Ascending aorta (tissue), 2 donors: Measurements from ENCODE around the gene NKIRAS1. TPM values are rescaled to one million over a fixed set of nuclear protein-coding genes. Genes with fewer than 3 reads are reported as not detected.
"Not testable (repeated sequence)": the region's sequence is repeated elsewhere in the genome, so short reads cannot be mapped to it uniquely, and the experiment has no call there.

Experiments
- DNase-seq, 2 donors: peaks; one replicate each; pipeline ENCODE4 v3.0.0-alpha.2; 2019; ENCODE audit warnings: low spot score in 2 of 2
- H3K27ac ChIP-seq, 2 donors: fragments of 200-600 bp; sonication (generic); one replicate each; pipeline ENCODE4 v1.5.1; 2016 to 2017; ENCODE audit warnings: mild to moderate bottlenecking in 1 of 2
- H3K27me3 ChIP-seq: fragments of 200-600 bp; sonication (generic); one replicate; pipeline ENCODE4 v1.5.1; 2017
- H3K36me3 ChIP-seq, 2 donors: fragments of 200-600 bp; sonication (generic); one replicate each; pipeline ENCODE4 v1.5.1; 2016
- H3K4me1 ChIP-seq, 2 donors: fragments of 200-600 bp; sonication (generic); one replicate each; pipeline ENCODE4 v1.5.1; 2016 to 2017; ENCODE audit warnings: mild to moderate bottlenecking in 1 of 2
- H3K4me3 ChIP-seq, 2 donors: fragments of 200-600 bp; sonication (generic); one replicate each; pipeline ENCODE4 v1.5.1; 2016 to 2017; ENCODE audit warnings: mild to moderate bottlenecking in 1 of 2
- H3K9me3 ChIP-seq, 2 donors: fragments of 200-600 bp; sonication (generic); one replicate each; pipeline ENCODE4 v1.5.1; 2016
- intact Hi-C: fragments of 100-400 bp; cut with DNase I; formaldehyde crosslinking; loops from one replicate; pipeline ENCODE4 v1.15.1; 2023
- total RNA-seq: library from RNA; depleted of rRNA; stranded (reverse); fragments of >200 nt; gene quantifications from one replicate; pipeline ENCODE4 v1.1.0, GENCODE V29; 2016
- TF ChIP-seq, protein P1 (sequence below), 3 experiments: fragments of 200-600 bp in 2 of 3; fragments of 450-650 bp in 1 of 3; sonication (generic) in 2 of 3; IDR thresholded peaks; one replicate each; pipeline ENCODE4 v1.5.1; 2016 to 2019; ENCODE audit warnings: antibody characterized with exemption in 3 of 3, mild to moderate bottlenecking in 1 of 3, moderate library complexity in 1 of 3

NKIRAS1 gene
- total RNA-seq, 1 donor from 2014 or later, result 8.7 TPM

- no peaks in the 10 kb centered on the region for H3K27me3 ChIP-seq
- intact Hi-C loops, result no loop called here
- peaks cover 8 to 28% of the 10 kb centered on the region in 2 donors for H3K36me3 ChIP-seq
- TF ChIP-seq, protein P1, sequence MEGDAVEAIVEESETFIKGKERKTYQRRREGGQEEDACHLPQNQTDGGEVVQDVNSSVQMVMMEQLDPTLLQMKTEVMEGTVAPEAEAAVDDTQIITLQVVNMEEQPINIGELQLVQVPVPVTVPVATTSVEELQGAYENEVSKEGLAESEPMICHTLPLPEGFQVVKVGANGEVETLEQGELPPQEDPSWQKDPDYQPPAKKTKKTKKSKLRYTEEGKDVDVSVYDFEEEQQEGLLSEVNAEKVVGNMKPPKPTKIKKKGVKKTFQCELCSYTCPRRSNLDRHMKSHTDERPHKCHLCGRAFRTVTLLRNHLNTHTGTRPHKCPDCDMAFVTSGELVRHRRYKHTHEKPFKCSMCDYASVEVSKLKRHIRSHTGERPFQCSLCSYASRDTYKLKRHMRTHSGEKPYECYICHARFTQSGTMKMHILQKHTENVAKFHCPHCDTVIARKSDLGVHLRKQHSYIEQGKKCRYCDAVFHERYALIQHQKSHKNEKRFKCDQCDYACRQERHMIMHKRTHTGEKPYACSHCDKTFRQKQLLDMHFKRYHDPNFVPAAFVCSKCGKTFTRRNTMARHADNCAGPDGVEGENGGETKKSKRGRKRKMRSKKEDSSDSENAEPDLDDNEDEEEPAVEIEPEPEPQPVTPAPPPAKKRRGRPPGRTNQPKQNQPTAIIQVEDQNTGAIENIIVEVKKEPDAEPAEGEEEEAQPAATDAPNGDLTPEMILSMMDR (IDR thresholded peaks at IDR 0.05), result no peak
- H3K9me3 ChIP-seq, result no peaks in the 10 kb centered on the region
- peaks cover 0 to 13% of the 10 kb centered on the region in 2 donors for H3K4me1 ChIP-seq
- no peak overlapping the region for H3K27ac ChIP-seq
- no peak overlapping the region for H3K4me3 ChIP-seq
- DNase-seq, result no peak
Measured at GRCh38 chr3:23913873-23914743, 2.7 kb downstream of the NKIRAS1 start.

GRCh38 chr3:23913182-23913581, 3.6 kb downstream of the NKIRAS1 start:
- peaks cover 0 to 7% of the 10 kb centered on the region in 2 donors for H3K4me1 ChIP-seq
- no peak for DNase-seq
- no peak overlapping the region for H3K27ac ChIP-seq
- no peak overlapping the region for H3K4me3 ChIP-seq
- intact Hi-C loops, result no loop called here
- peaks cover 8 to 24% of the 10 kb centered on the region in 2 donors for H3K36me3 ChIP-seq
- no peaks in the 10 kb centered on the region for H3K9me3 ChIP-seq
- no peaks in the 10 kb centered on the region for H3K27me3 ChIP-seq
- TF ChIP-seq, protein P1 (IDR thresholded peaks at IDR 0.05), result no peak

- H3K4me1 ChIP-seq, DNase-seq, intact Hi-C loops, H3K9me3 ChIP-seq, H3K27me3 ChIP-seq, H3K4me3 ChIP-seq, H3K27ac ChIP-seq: not testable (repeated sequence)
- peaks cover 8 to 22% of the 10 kb centered on the region in 2 donors for H3K36me3 ChIP-seq
Measured at GRCh38 chr3:23912335-23912734, 4.5 kb downstream of the NKIRAS1 start.

- no peak overlapping the region for H3K4me3 ChIP-seq
- H3K9me3 ChIP-seq, result no peaks in the 10 kb centered on the region
- peaks cover 0 to 4% of the 10 kb centered on the region in 2 donors for H3K4me1 ChIP-seq
- H3K36me3 ChIP-seq, result peaks cover 8 to 22% of the 10 kb centered on the region in 2 donors
- H3K27ac ChIP-seq, result no peak overlapping the region
- H3K27me3 ChIP-seq, result no peaks in the 10 kb centered on the region
- TF ChIP-seq, protein P1 (IDR thresholded peaks at IDR 0.05), result no peak
- intact Hi-C loops, result no loop called here
- DNase-seq, result no peak
Measured at GRCh38 chr3:23911397-23911796, 5.4 kb downstream of the NKIRAS1 start.

DNA sequence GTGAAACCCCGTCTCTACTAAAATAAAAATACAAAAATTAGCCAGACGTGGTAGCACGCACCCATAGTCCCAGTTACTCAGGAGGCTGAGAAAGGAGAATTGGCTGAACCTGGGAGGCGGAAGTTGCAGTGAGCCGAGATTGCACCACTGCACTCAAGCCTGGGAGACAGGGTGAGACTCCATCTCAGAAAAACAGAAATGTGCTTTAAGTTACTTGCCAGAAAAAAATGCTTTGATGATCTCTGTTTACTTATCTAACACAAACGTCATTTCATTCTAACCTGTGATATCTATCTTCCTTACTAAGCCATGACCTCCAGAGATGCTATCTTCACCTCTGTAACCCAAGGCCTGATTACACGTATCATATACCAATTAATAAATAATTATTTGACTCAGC, 7.4 kb downstream of the NKIRAS1 start:
- intact Hi-C loops, result no loop called here
- Histone ChIP-seq H3K9me3 (no peaks in the 10 kb centered on the region), H3K4me1 (no peaks in the 10 kb centered on the region), H3K4me3 (no peak overlapping the region), H3K27ac (no peak overlapping the region), H3K36me3 (peaks cover 8 to 26% of the 10 kb centered on the region in 2 donors), H3K27me3 (no peaks in the 10 kb centered on the region)
- TF ChIP-seq, protein P1 (IDR thresholded peaks at IDR 0.05), result no peak
- DNase-seq, result no peak

GRCh38 chr3:23904545-23904944, 12.2 kb downstream of the NKIRAS1 start:
- Histone ChIP-seq H3K27me3 (no peaks in the 10 kb centered on the region), H3K9me3 (no peaks in the 10 kb centered on the region), H3K4me3 (no peak overlapping the region), H3K27ac (no peak overlapping the region), H3K4me1 (no peaks in the 10 kb centered on the region), H3K36me3 (peaks cover 7 to 40% of the 10 kb centered on the region in 2 donors)
- intact Hi-C loops, result no loop called here
- TF ChIP-seq, protein P1 (IDR thresholded peaks at IDR 0.05), result no peak
- DNase-seq, result no peak
